Stomach (tissue), 4 donors: Measurements from ENCODE around the gene FNBP1.

Experiments
- EP300 ChIP-seq: sonication (generic); formaldehyde crosslinking; IDR thresholded peaks from one replicate; pipeline ENCODE4 v1.6.1; 2017; ENCODE audit warnings: antibody characterized with exemption
- POLR2A ChIP-seq, 4 donors: fragments of 450-650 bp; IDR thresholded peaks; one replicate each; pipeline ENCODE4 v1.6.1; 2016; ENCODE audit warnings: antibody characterized with exemption in 4 of 4, control low read depth in 2 of 4, mild to moderate bottlenecking in 1 of 4, moderate library complexity in 1 of 4
- POLR2AphosphoS5 ChIP-seq, 3 donors: sonication (generic); formaldehyde crosslinking; IDR thresholded peaks; one replicate each; pipeline ENCODE4 v1.6.1; 2016; ENCODE audit warnings: antibody characterized with exemption in 3 of 3
- TF ChIP-seq, protein P1 (sequence below), 7 experiments: fragments of 450-650 bp in 4 of 7; fragments of 200-600 bp in 3 of 7; sonication (generic) in 3 of 7; IDR thresholded peaks; one replicate each; pipeline ENCODE4 v1.5.1; 2016 to 2019; ENCODE audit warnings: antibody characterized with exemption in 7 of 7, control low read depth in 2 of 7, mild to moderate bottlenecking in 1 of 7

DNA sequence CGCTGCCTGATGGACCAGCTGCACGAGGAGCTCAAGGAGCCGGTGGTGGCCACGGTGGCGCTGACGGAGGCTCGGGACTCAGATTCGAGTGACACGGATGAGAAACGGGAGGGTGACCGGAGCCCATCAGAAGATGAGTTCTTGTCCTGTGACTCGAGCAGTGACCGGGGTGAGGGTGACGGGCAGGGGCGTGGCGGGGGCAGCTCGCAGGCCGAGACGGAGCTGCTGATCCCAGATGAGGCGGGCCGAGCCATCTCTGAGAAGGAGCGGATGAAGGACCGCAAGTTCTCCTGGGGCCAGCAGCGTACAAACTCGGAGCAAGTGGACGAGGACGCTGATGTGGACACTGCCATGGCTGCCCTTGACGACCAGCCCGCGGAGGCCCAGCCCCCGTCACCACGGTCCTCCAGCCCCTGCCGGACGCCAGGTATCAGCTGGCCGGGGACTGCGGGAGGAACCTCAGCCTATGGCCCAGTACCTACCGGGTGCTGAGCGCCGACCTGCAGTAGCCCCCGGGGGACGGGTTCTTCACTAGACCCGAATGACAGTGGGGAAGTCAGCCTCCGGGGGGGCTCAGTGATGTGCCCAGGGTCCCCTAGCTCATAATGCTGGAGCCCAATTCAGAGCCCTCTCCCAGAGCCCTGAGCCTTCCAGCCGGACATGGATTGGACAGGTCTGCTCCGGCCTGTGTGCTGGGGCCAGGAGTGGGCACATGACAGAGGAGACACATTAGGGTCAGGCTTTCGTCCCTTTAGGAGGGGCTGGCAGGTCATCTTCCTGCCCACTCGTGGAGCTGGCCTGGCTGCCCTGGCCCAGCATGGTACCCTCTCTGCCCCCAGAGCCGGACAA, 174.7 kb downstream of the FNBP1 start:
- TF ChIP-seq, protein P1, sequence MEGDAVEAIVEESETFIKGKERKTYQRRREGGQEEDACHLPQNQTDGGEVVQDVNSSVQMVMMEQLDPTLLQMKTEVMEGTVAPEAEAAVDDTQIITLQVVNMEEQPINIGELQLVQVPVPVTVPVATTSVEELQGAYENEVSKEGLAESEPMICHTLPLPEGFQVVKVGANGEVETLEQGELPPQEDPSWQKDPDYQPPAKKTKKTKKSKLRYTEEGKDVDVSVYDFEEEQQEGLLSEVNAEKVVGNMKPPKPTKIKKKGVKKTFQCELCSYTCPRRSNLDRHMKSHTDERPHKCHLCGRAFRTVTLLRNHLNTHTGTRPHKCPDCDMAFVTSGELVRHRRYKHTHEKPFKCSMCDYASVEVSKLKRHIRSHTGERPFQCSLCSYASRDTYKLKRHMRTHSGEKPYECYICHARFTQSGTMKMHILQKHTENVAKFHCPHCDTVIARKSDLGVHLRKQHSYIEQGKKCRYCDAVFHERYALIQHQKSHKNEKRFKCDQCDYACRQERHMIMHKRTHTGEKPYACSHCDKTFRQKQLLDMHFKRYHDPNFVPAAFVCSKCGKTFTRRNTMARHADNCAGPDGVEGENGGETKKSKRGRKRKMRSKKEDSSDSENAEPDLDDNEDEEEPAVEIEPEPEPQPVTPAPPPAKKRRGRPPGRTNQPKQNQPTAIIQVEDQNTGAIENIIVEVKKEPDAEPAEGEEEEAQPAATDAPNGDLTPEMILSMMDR (IDR thresholded peaks at IDR 0.05) = no peak
- TF ChIP-seq POLR2A (IDR thresholded peaks at IDR 0.05) = no peak
- TF ChIP-seq POLR2AphosphoS5 (IDR thresholded peaks at IDR 0.05) = no peak
- no peak for TF ChIP-seq EP300
